Gastroesophageal sphincter (tissue), 4 donors: ENCODE data around the gene SPG21. TPM values are rescaled to one million over a fixed set of nuclear protein-coding genes. Genes with fewer than 3 reads are reported as not detected.

Experiments
- ATAC-seq: fragments of 150-250 bp; one replicate; pipeline ENCODE4 v1.9.1; 2016; ENCODE audit warnings: mild to moderate bottlenecking, moderate library complexity
- H3K27ac ChIP-seq, 4 donors: fragments of 200-600 bp; sonication (generic) in 3 of 4; 1 replicate in 3 of 4; 2 replicates in 1 of 4; pipeline ENCODE4 v1.5.1; 2016 to 2019
- H3K27me3 ChIP-seq: fragments of 200-600 bp; sonication (generic); one replicate; pipeline ENCODE4 v1.5.1; 2019
- H3K36me3 ChIP-seq, 2 donors: fragments of 200-600 bp; sonication (generic); one replicate each; pipeline ENCODE4 v1.5.1; 2019; ENCODE audit warnings: control low read depth in 1 of 2
- H3K4me1 ChIP-seq, 3 donors: fragments of 200-600 bp; sonication (generic); 1 replicate in 2 of 3; 2 replicates in 1 of 3; pipeline ENCODE4 v1.5.1; 2016 to 2019; ENCODE audit warnings: control low read depth in 2 of 3
- H3K4me3 ChIP-seq, 2 donors: fragments of 200-600 bp; sonication (generic); one replicate each; pipeline ENCODE4 v1.5.1; 2019; ENCODE audit warnings: mild to moderate bottlenecking in 1 of 2, moderate library complexity in 1 of 2
- H3K9me3 ChIP-seq, 3 donors: fragments of 200-600 bp; sonication (generic); one replicate each; pipeline ENCODE4 v1.5.1; 2017 to 2019; ENCODE audit warnings: control low read depth in 2 of 3
- CTCF ChIP-seq, 4 experiments: fragments of 200-600 bp in 2 of 4; fragments of 450-650 bp in 2 of 4; sonication (generic) in 1 of 4; IDR thresholded peaks; one replicate each; pipeline ENCODE4 v1.5.1; 2017 to 2019; ENCODE audit warnings: antibody characterized with exemption in 4 of 4, mild to moderate bottlenecking in 2 of 4, moderate library complexity in 2 of 4
- EP300 ChIP-seq: sonication (generic); formaldehyde crosslinking; IDR thresholded peaks from one replicate; pipeline ENCODE4 v1.6.1; 2017; ENCODE audit warnings: antibody characterized with exemption, mild to moderate bottlenecking
- POLR2A ChIP-seq, 2 donors: fragments of 450-650 bp; IDR thresholded peaks; one replicate each; pipeline ENCODE4 v1.6.1; 2017; ENCODE audit warnings: antibody characterized with exemption in 2 of 2, mild to moderate bottlenecking in 2 of 2, moderate library complexity in 1 of 2
- POLR2AphosphoS5 ChIP-seq: sonication (generic); formaldehyde crosslinking; IDR thresholded peaks from one replicate; pipeline ENCODE4 v1.6.1; 2017; ENCODE audit warnings: antibody characterized with exemption
- WGBS, 2 donors: methylation state at CpG; one replicate each; pipeline ENCODE4 v1.1.5; 2018; ENCODE audit warnings: low coverage in 1 of 2; 5-methylcytosine and 5-hydroxymethylcytosine counted together
- total RNA-seq, 4 donors: library from RNA; depleted of rRNA; stranded (reverse); fragments of >200 nt; gene quantifications; one replicate each; pipeline ENCODE4 v1.1.0, GENCODE V29; 2016

SPG21 gene, protein sequence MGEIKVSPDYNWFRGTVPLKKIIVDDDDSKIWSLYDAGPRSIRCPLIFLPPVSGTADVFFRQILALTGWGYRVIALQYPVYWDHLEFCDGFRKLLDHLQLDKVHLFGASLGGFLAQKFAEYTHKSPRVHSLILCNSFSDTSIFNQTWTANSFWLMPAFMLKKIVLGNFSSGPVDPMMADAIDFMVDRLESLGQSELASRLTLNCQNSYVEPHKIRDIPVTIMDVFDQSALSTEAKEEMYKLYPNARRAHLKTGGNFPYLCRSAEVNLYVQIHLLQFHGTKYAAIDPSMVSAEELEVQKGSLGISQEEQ
- 10 to 100 TPM; 79.1 to 94.9 (median 86.9) TPM for total RNA-seq

GRCh38 chr15:64989416-64990167 is at the start of gene SPG21:
Gene SPG21, minus strand, starts transcription at chr15:64989914. Its CDS starts 6,345 bp downstream, at chr15:64983569.
- peak within 1 kb of the TSS; percentile 49 to 85 for H3K4me3 ChIP-seq
- TF ChIP-seq CTCF (IDR thresholded peaks at IDR 0.05) (peak in 1 of 4 experiments; percentile 4), POLR2AphosphoS5 (peak; percentile 84), EP300 (no peak), POLR2A (IDR thresholded peaks at IDR 0.05) (peak; percentile 51 to 68)

DNA sequence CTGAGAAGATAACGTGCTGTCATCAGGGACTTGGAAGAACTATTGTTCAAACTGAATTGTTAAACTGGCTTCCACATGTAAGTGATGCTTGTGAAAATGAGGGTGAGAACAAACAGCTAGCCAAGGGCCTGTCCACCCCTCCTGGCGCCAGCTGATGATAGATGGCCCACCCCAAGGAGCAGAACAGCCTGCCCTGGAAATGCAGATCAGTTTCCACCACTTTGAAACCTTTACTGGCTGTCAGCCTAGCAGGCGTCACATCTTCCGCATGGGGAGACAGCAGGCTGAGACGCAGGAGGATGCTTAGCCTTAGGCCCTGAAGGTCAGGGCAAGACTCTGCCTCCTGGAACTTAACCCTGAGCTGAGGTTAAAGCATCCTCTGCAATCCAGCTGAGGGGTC is 49.1 kb upstream of the SPG21 start:
- peak overlapping the region in 2 of 4 donors; percentile 10 to 19 for H3K27ac ChIP-seq
- no peaks in the 10 kb centered on the region for H3K36me3 ChIP-seq

More at GRCh38 chr15:64989416-64990167, at the start of gene SPG21:
- Histone ChIP-seq H3K9me3 (no peaks in the 10 kb centered on the region), H3K27ac (peak within 1 kb of the TSS; percentile 54 to 95 (median 92)), H3K27me3 (no peaks in the 10 kb centered on the region), H3K4me1 (peaks cover 0 to 54% (median 16%) of the 10 kb centered on the region in 3 donors), H3K36me3 (no peaks in the 10 kb centered on the region)
- ATAC-seq: peak; percentile 96
- WGBS, 2 donors: 0% methylated on average over 2 to 4 of the region's 75 CpGs

DNA sequence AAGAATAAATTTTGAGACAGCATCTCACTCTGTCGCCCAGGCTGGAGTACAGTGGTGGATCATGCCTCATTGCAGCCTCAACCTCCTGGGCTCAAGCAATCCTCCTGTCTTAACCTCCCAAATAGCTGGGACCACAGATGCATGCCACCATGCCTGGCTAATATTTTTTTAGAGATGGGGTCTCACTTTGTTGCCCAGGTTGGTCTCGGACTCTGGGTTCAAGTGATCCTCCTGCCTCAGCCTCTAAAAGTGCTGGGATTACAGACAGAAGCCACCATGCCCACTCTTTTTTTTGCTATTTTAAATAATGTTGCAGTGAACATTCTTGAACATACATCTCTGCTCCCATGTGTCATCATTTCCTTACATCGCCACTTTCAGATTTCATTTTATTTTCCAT is 48.7 kb upstream of the SPG21 start:
- Histone ChIP-seq H3K27me3 (no peaks in the 10 kb centered on the region), H3K9me3 (no peaks in the 10 kb centered on the region), H3K4me1 (peaks cover 0 to 23% (median 4%) of the 10 kb centered on the region in 3 donors), H3K36me3 (no peaks in the 10 kb centered on the region), H3K27ac (peak overlapping the region in 2 of 4 donors; percentile 10 to 19), H3K4me3 (no peak overlapping the region)
- 75 to 90% methylated on average over 2 to 3 of the region's 3 CpGs for WGBS, 2 donors
- no peak for ATAC-seq
- no peak for TF ChIP-seq POLR2AphosphoS5
- no peak for TF ChIP-seq CTCF (IDR thresholded peaks at IDR 0.05)
- TF ChIP-seq EP300: no peak
- no peak for TF ChIP-seq POLR2A (IDR thresholded peaks at IDR 0.05)

More for the DNA sequence above, 49.1 kb upstream of the SPG21 start:
- Histone ChIP-seq H3K27me3 (no peaks in the 10 kb centered on the region), H3K4me3 (no peak overlapping the region), H3K4me1 (peaks cover 0 to 23% (median 2%) of the 10 kb centered on the region in 3 donors), H3K9me3 (no peaks in the 10 kb centered on the region)
- WGBS, 2 donors: 0 to 43% methylated on average over 1 to 4 of the region's 5 CpGs
- no peak for ATAC-seq
- TF ChIP-seq POLR2A (IDR thresholded peaks at IDR 0.05): no peak
- no peak for TF ChIP-seq EP300
- no peak for TF ChIP-seq CTCF (IDR thresholded peaks at IDR 0.05)
- no peak for TF ChIP-seq POLR2AphosphoS5

DNA sequence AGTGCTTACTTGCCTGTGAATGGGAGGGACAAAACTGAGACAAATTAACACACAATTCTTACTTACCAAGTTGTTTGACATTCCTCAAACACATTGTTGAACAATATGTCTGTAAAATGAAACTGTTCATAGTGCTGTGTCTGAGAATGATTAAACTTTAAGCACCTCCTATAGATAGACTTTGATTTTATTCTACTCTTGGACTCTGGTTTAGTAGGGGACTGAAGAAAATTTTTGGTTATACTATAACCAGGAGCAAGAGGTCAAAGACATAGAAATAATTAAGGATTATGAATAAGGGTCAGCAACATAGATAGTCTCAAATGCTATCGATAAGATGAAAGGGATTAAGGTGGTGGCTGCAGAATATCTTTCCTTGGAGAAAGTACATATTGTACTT is 47.6 kb upstream of the SPG21 start:
- Histone ChIP-seq H3K27ac (no peak overlapping the region), H3K9me3 (no peaks in the 10 kb centered on the region), H3K36me3 (no peaks in the 10 kb centered on the region), H3K4me3 (no peak overlapping the region), H3K27me3 (no peaks in the 10 kb centered on the region), H3K4me1 (peaks cover 0 to 23% (median 4%) of the 10 kb centered on the region in 3 donors)
- 71 to 93% methylated on average over 1 of the region's 1 CpG for WGBS, 2 donors
- TF ChIP-seq EP300 (no peak), POLR2AphosphoS5 (no peak), POLR2A (IDR thresholded peaks at IDR 0.05) (no peak), CTCF (IDR thresholded peaks at IDR 0.05) (no peak)
- ATAC-seq: no peak
